IPS DF 4.7 (cell line): ENCODE measurements around the gene ZNF516.

Experiments
- DNase-seq: peaks from one replicate; pipeline ENCODE4 v3.0.0-alpha.2; 2013; ENCODE audit warnings: low spot score; ENCODE audit errors: extremely low read depth

Gene ZNF516

DNA sequence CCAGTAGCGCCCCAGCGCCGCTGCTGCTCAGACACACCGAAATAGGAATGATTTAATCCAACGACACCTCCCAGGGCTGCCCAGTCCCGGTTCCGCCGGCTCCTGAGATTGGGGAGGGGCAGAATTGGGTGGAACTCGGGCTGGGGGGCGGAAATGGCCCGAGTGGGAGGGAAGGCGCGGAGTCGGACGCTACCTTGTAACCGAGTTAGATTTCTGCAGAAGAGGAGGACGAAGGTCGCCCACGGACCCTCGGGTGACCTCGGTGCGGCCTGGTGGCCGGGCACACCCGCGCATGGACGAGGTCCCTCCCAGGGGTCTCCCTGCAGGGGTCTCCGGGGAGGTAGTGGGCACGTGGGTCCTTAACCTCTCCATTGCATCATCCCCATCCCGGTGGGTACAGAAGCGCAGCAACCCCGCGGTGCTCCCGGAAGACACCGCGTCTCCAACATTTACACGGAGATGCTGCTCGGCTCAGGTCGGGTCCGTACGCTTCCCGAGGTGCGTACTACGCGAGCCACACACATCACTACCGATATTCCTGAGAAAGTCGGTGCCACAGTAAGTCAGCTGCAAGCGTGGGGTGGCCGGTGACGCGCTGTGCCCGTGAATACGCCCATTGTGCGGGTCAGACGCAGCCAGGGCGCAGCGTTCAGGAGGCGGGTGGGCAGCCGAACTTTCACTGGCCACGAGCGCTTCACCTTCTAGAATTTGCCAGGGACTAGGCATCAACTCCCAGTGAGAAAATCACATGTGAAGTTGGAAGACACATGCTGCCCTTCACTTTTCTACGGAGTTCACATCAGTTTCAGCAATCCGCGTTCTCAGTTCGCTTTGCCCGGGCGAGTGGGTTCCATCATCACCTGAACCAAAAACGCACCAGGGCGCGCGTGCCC, 3.0 kb downstream of the ZNF516 start:
- no peak for DNase-seq

DNA sequence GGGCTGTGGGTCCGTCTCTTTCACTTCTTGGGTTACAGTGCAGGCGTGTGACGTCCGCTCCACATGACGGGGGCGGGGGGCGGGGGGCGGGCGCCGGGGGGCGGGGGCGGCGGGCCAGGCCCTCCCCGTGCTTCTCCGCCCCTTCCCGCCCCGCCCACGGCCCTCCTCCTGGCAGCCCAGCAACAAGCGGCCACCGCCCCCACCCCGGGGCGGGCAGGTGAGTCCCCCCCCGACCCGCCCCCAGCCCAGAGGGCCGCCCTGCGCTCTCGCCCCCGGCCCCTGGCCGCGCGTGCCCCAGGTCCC, 3.6 kb downstream of the ZNF516 start:
- no peak for DNase-seq

- DNase-seq = no peak
These were observed 4.2 kb downstream of the ZNF516 start for GRCh38 chr18:76490670-76491472.

DNA sequence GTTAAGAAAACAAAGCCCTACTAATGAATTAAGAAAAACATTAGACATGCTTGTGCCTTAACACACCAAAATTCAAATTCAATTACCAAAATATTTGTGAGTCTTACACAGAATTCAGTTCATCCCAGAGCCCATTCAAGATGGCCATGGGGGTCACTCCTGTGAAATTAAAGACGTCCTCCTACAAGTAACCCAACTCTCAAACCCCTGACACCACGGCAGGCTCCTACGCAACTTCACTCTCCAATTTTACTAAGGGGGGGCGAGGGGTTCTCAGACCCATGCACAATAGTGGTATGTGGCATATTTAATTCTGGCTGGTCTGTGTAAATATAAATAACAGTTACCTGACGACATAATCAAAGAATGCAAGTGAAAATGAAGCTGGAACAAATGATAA, 5.0 kb downstream of the ZNF516 start:
- no peak for DNase-seq

- no peak for DNase-seq
These were observed 6.0 kb downstream of the ZNF516 start for GRCh38 chr18:76489081-76489480.

DNA sequence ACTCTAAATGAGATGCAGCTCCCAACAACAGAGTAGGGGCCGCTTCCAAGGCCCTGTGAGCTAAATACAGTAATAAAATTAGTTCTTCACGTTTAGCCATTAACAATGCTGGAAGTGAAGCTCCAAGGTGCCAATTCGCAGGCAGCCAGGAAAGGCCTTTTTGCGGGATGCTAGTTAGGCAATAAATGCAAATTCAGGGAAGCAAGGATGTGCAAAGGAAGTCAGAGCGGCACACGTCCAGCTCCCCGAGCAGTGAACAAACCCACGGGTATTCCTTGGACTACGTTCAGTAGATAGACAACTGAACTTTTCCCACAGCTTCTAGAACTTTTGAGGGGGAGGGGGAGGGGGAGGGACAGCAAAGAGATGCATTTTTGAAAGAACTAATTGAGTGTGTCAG, 6.9 kb downstream of the ZNF516 start:
- DNase-seq = no peak

DNA sequence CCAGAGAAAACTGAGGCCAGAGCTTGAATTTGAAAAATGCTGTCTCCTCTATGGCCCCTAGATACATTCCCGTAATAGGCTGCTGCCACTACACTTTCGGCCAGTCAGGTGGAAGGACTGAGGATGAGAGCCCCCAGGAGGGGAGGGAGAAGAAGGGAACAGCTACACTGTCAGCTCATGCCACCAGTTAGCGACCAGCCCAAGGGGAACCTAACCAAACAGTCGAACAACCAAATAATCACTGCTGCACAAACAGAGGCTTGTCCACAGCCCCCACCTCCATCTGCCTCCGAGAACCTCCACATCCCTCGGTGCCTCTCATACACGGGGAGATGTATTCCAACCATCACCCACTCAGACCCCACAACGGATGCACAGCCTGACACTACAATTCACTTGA, 7.3 kb downstream of the ZNF516 start:
- no peak for DNase-seq

DNA sequence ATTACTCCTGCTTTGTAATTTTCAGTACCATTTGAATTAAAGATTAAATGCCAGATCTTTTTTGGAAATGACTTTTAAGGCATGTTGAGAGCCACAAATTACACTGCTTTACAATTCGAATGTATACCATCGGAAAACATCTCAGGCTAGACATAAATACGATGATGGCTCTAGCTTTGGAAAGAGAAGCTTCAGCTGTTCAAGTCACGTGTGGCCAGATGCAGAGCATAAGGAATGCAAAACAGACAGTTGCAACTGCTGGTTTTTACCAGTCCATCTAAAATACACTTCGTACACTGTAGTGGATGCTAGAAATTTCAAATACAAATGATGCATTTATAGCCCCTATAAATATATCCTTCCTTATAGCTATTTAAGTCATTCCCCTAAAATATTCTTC, 8.0 kb downstream of the ZNF516 start:
- no peak for DNase-seq

DNA sequence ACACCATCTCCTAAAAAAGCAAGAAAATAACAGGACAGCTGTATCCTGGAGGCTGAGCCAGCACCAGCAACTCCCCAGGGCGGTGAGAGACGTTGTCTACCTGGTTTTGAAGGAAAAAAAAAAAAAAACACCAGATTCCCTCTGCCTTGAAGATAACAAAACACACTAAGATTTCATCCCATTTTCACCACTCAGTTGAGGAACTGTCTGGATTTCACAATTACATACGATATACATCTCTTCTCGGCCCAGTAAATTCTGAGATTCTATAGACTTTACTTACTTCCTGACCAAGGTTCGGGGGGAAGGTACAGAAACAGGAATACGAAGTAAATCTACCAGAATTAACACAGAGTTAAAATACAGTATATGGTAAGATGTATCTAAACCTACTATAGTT, 8.5 kb downstream of the ZNF516 start:
- no peak for DNase-seq

- no peak for DNase-seq
These were observed 9.0 kb downstream of the ZNF516 start for GRCh38 chr18:76486038-76486437.

DNA sequence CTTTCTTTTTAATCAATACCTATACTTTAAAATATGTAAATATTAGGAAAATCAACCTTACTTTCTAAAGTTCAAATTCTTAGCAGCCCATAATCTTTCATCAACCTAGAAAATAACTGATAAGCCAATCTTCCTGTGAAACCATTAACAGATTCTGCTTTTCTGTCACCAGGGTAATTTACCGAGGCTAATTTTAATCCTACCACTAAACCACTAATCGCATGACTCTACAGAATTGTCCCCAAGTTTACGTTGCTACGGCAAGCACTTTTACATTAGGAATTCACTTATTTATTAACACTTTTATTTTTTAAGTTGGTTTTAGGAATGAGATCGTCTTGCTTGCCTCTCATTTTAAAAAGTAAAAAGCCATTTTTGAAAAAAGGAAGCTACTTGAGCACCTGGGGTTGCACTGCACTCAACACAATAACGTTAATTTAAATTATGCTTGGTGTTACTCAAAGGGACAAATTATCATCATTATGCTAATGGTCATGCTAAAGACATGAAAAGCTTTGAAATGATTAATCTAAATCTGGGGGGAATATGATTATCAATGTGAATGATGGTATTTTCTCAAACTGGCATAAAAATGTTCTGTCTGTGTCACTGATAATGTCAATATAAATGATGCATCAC, 10.2 kb downstream of the ZNF516 start:
- no peak for DNase-seq

DNA sequence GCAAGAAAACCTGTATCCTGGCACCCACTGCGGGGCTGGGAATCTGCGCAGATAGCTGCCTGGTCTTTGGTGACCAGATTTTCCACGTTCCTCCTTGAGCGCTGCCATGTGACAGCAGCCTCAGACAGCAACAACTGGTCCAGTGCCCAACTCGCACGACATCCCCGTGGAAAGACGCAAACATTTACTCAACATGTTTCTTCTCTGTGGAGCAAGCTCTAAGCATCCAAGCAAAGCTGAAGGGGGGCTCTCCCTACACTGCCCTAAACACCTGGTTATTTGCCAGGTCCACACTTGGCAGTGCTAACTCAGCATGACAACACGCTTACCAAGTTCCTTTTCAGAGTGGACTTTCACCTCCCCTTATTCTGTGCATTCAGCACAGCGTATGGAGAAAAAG, 11.3 kb downstream of the ZNF516 start:
- DNase-seq = no peak

DNA sequence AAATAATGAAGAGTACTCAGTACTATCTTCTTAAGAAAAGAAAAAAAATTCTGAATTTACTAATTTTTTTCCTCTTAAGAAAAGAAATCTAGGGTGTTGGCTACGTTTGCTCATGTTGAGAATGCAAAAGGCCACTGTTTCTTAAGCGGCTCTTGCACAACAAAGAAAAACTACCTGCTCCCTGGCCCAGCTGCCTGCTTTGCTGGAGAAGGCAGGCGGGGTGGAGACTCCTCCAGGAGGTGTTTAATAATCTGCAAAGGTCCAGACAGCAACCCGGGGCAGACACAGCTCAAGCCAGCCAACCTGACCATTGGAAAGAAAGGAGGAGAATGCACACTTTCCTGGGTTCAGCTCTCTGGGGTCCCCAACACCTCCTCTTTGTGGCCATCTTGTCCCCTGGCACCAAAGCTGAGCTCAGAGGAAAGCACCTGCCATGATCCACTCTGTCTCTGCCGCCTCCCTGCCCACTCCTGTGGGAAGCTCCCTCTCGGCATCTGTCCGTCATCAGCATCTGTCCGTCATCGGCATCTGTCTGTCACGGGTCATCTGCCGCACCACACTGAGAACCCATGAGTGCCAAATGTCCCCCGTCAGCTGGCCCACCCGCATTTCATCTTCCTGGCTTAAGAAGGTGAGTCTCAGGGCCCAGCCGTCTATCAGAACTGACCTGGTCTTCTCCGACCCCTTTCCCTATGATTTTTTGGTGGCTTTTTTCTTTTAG, 11.9 kb downstream of the ZNF516 start:
- no peak for DNase-seq

DNA sequence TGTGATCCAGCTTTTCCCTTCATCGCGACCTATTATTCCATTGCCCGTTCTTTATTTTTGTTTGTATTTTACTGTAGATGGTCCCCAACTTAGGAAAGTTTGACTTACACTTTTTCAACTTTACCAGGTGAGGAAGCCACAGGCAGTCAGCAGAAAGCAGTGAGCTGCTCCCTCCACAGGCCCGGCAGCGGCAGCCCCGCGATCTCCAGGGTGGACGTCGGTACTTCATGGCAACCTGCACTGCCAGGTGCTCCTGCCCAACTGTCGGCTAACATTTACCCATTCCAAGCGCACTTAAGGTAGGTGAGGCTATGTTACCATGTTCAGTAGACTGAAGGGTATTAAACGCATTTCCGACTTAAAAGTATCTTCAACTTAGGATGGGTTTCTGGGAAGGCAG, 12.8 kb downstream of the ZNF516 start:
- DNase-seq = no peak

DNA sequence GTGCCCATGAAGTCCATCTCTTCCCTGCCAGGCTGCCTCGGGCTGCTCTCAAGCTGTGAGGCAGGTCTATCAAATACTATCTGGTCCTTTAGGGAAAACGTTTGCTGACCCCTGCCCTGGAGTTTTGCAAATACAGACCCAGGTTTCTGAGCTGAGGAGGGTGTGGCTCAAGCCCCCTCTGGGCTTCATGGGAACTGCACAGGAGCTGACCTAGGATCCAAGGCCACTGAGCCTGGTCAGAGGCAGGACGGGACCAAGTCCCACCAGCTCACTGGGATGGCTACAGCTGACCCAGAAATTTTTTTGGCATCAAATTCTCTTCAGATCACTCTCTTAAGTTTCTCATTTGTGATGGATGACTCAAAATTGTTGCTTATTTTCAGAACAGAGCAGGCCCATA, 14.1 kb downstream of the ZNF516 start:
- no peak for DNase-seq

DNA sequence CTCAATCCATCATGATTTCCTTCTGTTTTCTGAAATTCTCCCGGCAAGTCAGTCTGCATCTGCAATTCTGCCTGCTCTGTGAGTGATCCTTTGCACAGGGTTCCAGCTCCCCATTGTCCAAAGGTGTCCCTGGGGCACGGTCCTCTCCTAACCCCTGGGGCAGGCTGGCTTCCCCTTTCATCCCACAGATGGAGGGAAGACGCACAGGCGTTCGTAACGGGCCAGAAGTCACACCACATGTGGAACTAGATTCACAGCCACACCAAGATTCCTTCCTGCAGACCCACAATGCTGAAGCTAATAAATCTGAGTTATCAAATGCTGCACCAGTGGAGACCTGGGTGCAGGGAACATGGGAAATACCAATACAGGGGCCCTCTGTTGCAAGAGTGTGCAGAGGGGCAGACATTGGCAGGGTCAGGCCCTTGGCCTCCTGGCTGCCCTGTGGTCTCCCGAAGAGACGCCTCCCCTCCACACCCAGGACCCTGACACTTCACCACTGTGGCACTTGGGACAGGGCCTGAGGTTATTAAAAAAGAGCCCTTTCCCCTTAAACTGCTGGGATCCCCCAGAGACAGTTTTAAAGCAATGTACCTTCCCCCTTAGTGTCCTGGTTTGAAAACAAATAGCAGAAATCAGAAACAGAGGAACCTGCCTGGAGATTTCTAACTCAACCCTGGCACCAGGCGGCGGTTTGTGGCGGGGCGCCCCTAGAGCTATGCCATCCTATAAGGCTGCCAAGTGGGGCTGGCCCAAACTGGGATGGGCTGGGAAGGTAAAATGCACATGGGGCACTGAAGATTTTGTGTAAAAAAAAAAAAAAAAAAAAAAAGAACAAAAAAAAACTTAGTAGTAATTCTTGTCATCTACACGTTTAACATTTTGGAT, 15.4 kb downstream of the ZNF516 start:
- DNase-seq = no peak

- DNase-seq = no peak
These were observed 18.1 kb downstream of the ZNF516 start for GRCh38 chr18:76476665-76477561.

GRCh38 chr18:76475450-76476194, 19.4 kb downstream of the ZNF516 start:
- no peak for DNase-seq

DNA sequence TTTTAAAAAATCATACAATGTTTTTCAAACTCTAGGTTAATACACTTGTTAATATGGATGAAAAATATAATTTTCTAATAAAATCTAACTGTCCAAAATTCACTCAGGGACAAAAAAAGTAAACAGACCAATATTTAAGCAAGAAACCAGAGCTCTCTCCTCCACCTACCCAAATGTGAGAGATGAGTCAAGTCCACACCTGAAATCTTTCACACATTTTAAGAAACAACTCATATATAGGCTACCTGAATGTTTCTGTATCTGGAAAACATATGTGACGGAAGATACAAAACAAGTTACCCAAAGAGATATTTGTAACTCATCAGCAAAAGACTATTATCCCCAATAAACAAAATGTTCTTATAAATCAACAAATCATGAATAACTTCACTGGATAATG, 20.2 kb downstream of the ZNF516 start:
- no peak for DNase-seq
